HUES64 (cell line): ENCODE data around the gene NDUFS8. TPM values are rescaled to one million over a fixed set of nuclear protein-coding genes. Genes with fewer than 3 reads are reported as not detected.
"Not testable (repeated sequence)": the region's sequence is repeated elsewhere in the genome, so short reads cannot be mapped to it uniquely, and the experiment has no call there.

Experiments used
- H3K27ac ChIP-seq: 2 replicates; pipeline ENCODE4 v1.7.0; 2013; ENCODE audit warnings: low read depth, low read length, inconsistent platforms
- H3K27me3 ChIP-seq: 2 replicates; pipeline ENCODE4 v1.6.1; 2013; ENCODE audit warnings: mild to moderate bottlenecking, low read length; ENCODE audit not compliant: insufficient read depth
- H3K36me3 ChIP-seq: 2 replicates; pipeline ENCODE4 v1.6.1; 2013; ENCODE audit warnings: mild to moderate bottlenecking, low read length; ENCODE audit not compliant: insufficient read depth
- H3K4me1 ChIP-seq: 2 replicates; pipeline ENCODE4 v1.6.1; 2013; ENCODE audit warnings: mild to moderate bottlenecking, low read length, moderate library complexity; ENCODE audit not compliant: insufficient read depth
- H3K4me3 ChIP-seq: 2 replicates; pipeline ENCODE4 v1.5.1; 2013; ENCODE audit warnings: mild to moderate bottlenecking, low read length, moderate library complexity
- H3K9ac ChIP-seq: 2 replicates; pipeline ENCODE4 v1.6.1; 2013; ENCODE audit warnings: mild to moderate bottlenecking, low read depth, low read length
- H3K9me3 ChIP-seq: 2 replicates; pipeline ENCODE4 v1.6.1; 2013; ENCODE audit warnings: low read depth, low read length; ENCODE audit not compliant: insufficient read depth
- WGBS: fragments of 150-250, 120-280 bp; methylation state at CpG from one replicate; pipeline ENCODE4 v1.1.7; 2013; ENCODE audit warnings: missing lambda C conversion rate; 5-methylcytosine and 5-hydroxymethylcytosine counted together
- polyA plus RNA-seq, 2 experiments: library from polyadenylated mRNA; stranded (reverse); fragments of 50-300 nt; gene quantifications; one replicate each; pipeline ENCODE4 v1.2.3, GENCODE V29; 2013

NDUFS8 gene
- 122 TPM for polyA plus RNA-seq (2013, experiment 1 of 2)
- polyA plus RNA-seq (2013, experiment 2 of 2) = 128 TPM

DNA sequence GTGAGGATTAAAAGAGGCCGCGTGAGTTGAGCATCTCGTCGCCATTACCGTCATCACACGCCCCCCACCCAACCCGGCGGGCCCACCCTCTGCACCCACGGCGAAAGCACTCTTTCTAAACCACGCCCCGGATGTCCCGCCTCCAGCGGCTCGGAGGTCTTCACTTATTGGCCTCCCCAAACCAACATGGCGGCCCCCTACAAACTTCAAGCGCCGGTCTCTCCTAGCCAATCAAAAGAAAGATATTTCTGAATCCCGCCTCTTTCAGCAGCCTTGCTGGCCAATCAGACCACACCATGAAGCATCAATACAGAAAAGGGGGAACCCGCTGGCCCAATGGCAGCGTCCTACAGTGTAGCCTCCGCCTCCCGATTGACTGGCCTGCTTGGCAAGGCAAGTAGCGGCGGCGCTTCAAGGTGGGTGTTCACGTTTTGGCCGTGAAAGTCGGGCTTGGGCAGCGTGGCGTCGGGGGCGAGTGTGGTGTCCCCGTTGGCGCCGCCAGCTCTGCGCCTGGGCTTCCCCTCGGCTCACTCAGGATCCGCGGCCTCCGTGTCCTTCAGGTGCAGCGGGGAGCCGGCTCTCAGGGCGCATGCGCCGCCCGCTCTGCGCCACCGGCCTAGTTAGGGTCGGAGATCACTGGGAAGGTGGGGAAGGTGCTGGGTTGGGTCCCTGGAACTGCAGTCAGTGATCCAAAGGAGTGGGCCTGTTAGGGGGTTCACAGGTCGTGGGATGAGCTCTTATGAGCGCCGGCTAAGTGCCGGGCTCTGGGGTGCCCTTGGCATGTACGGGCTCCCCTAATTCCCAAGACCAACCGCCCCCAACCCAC is at the start of gene NDUFS8:
NDUFS8 (plus strand) TSS at position 364 of the 826 bp plus-strand sequence. CDS start 1,471 bp downstream, outside the sequence.
- H3K9me3 ChIP-seq = no peaks in the 10 kb centered on the region
- H3K36me3 ChIP-seq = peaks cover 32% of the 10 kb centered on the region
- no peaks in the 10 kb centered on the region for H3K27me3 ChIP-seq
- peak within 1 kb of the TSS; percentile 72 for H3K27ac ChIP-seq
- H3K4me3 ChIP-seq = peak within 1 kb of the TSS; percentile 85
- WGBS = under 1% methylated on average over 56 of the region's 56 CpGs
- peaks cover 9% of the 10 kb centered on the region; the same call in 1 of the 2 replicates for H3K4me1 ChIP-seq
- peak within 1 kb of the TSS; percentile 87 for H3K9ac ChIP-seq

DNA sequence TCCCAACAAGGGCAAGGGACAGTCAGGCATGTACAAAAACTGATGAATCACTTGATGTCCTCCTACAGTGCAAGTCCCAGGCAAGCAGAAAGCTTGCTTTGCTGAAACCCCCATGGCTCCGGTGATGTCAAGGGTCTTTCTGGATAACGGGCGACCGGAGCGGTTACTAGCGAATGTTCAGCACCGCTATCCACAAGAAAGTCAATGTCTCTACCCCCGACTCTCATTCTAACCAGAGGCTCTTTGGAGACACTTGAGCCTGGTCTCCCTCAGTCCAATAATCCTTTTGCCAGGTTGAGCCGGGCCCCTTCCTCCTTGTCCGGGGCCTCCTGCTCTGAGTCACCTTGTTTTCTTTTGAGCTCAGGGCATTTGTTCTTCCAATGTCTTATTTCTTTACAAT is 49.3 kb upstream of the NDUFS8 start:
- H3K9me3 ChIP-seq, H3K9ac ChIP-seq, H3K36me3 ChIP-seq, H3K27me3 ChIP-seq, H3K27ac ChIP-seq, H3K4me3 ChIP-seq, H3K4me1 ChIP-seq: not testable (repeated sequence)
- WGBS = 81% methylated on average over 10 of the region's 10 CpGs

- WGBS = 76% methylated on average over 12 of the region's 17 CpGs
- not testable (repeated sequence) for H3K27me3 ChIP-seq, H3K4me1 ChIP-seq, H3K27ac ChIP-seq, H3K4me3 ChIP-seq, H3K36me3 ChIP-seq, H3K9me3 ChIP-seq, H3K9ac ChIP-seq
Measured at GRCh38 chr11:67982255-67982857, 48.1 kb upstream of the NDUFS8 start.

DNA sequence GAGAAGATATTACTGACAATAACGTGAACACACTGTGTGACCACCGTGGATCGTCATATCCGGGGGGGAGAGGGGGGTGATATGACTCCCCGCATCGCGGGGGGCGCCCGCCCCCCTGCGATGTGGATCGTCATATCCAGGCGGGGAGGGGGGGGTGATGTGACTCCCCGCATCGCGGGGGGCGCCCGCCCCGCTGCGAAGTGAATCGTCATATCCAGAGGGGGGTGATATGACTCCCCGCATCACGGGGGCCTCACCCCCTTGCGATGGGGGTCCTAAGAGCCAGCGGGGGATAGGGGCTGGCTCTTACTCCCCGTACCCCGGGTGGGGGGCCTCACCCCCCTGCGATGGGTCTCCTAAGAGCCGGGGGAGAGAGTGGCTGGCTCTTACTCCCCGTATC is 46.5 kb upstream of the NDUFS8 start:
- no peak overlapping the region for H3K9ac ChIP-seq
- no peak overlapping the region for H3K27ac ChIP-seq
- H3K9me3 ChIP-seq = no peaks in the 10 kb centered on the region
- H3K27me3 ChIP-seq = no peaks in the 10 kb centered on the region
- H3K4me1 ChIP-seq = 0 out of 2 replicates have a peak, but pooled peaks cover 3% of the 10 kb centered on the region
- no peaks in the 10 kb centered on the region for H3K36me3 ChIP-seq
- H3K4me3 ChIP-seq = no peak overlapping the region
- whole genome bisulfite sequencing = 88% methylated on average over 29 of the region's 29 CpGs

- H3K4me1 ChIP-seq, H3K9me3 ChIP-seq, H3K27me3 ChIP-seq, H3K9ac ChIP-seq, H3K36me3 ChIP-seq, H3K27ac ChIP-seq, H3K4me3 ChIP-seq: not testable (repeated sequence)
- 97% methylated on average over 3 of the region's 6 CpGs for WGBS
Measured at GRCh38 chr11:67985302-67985701, 45.2 kb upstream of the NDUFS8 start.

- H3K4me3 ChIP-seq = peak overlapping the region; percentile 56
Measured at GRCh38 chr11:67990546-67991346, 39.7 kb upstream of the NDUFS8 start.

DNA sequence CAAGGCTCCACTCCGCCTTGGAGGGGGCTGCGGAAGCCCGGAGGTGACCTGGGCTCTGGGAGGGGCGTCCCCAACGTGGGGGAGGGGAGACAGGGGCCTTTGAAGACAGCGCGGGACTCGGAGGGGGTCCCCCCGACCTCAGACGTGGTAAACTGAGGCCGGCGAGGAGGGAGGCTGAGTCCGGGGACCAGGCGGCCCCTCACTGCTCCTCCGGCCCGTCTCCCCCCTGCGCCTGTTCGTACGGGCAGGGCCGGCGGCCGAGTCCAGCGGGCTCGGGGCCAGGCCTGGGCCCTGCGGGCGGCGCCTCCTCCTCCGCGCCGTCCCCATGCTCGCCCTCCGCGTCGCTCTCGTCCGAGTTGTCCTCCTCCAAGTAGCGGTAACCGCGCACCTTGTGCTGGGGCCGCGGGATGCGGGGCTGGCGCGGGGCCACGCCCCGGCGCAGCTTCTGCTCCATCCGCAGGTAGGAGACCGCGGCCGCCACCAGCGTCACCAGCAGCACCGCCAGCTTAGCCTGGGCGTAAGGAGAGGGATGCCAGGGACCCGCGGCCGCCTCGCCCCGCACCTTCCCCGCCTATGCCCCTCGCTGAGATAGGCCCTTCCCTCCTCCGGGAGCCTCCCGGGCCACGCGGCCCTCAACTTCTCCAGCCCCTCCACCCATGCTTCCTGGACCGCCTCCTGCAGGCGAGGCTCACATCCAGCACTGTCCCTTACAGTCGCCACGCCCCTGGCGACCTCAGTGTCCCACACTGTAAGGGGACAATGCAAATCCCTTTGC is 38.9 kb upstream of the NDUFS8 start:
- H3K36me3 ChIP-seq, H3K4me1 ChIP-seq, H3K27me3 ChIP-seq, H3K9me3 ChIP-seq, H3K27ac ChIP-seq: not testable (repeated sequence)
- WGBS = 2% methylated on average over 67 of the region's 70 CpGs
- peak overlapping the region; percentile 78 for H3K9ac ChIP-seq
- H3K4me3 ChIP-seq = peak overlapping the region; percentile 56

More at GRCh38 chr11:67990546-67991346, 39.7 kb upstream of the NDUFS8 start:
- 10% methylated on average over 47 of the region's 58 CpGs for WGBS
- not testable (repeated sequence) for H3K4me1 ChIP-seq, H3K36me3 ChIP-seq, H3K27ac ChIP-seq, H3K27me3 ChIP-seq, H3K9me3 ChIP-seq
- peak overlapping the region; percentile 78 for H3K9ac ChIP-seq

- H3K27me3 ChIP-seq, H3K36me3 ChIP-seq, H3K4me3 ChIP-seq, H3K9me3 ChIP-seq, H3K9ac ChIP-seq, H3K4me1 ChIP-seq, H3K27ac ChIP-seq: not testable (repeated sequence)
- WGBS = 30% methylated on average over 12 of the region's 12 CpGs
Measured at GRCh38 chr11:67993821-67994220, 36.7 kb upstream of the NDUFS8 start.

DNA sequence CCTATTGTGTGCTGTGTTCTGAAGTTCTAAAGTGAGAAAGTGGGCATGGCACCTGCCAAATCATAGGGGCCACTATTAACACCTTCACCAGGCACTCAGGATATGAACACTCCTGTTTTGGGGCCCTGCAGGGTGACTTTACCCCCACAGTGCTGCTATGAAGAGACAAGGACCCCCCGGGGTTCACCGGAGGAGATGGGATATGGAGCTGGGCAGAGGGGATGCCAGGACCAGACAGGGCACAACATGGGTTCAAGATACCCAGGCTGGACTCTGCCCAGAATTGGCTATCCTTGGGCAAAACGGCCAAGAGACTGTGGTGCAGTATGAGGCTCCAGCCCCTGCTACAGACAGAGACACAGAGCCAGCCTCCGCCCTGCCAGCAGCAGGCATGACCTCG is 36.1 kb upstream of the NDUFS8 start:
- H3K36me3 ChIP-seq, H3K9ac ChIP-seq, H3K9me3 ChIP-seq, H3K27ac ChIP-seq, H3K4me3 ChIP-seq, H3K27me3 ChIP-seq, H3K4me1 ChIP-seq: not testable (repeated sequence)
- 87% methylated on average over 5 of the region's 5 CpGs for WGBS

- not testable (repeated sequence) for H3K4me3 ChIP-seq, H3K36me3 ChIP-seq, H3K4me1 ChIP-seq, H3K9ac ChIP-seq, H3K27ac ChIP-seq, H3K9me3 ChIP-seq, H3K27me3 ChIP-seq
- WGBS = 97% methylated on average over 3 of the region's 3 CpGs
Measured at GRCh38 chr11:67995129-67995528, 35.4 kb upstream of the NDUFS8 start.
